Neutrophil (primary cell): Measurements from ENCODE around the gene PSMG3.
A peak's percentile ranks its signal among the peaks of the same experiment; 100 is the strongest.

Source experiments
- H3K27ac ChIP-seq: fragments of 200-600 bp; sonication (generic); 2 replicates; pipeline ENCODE4 v1.5.1; 2016; ENCODE audit warnings: mild to moderate bottlenecking, moderate library complexity
- H3K27me3 ChIP-seq: fragments of 200-600 bp; sonication (generic); 2 replicates; pipeline ENCODE4 v1.6.0; 2016; ENCODE audit warnings: mild to moderate bottlenecking
- H3K36me3 ChIP-seq: fragments of 200-600 bp; sonication (generic); 2 replicates; pipeline ENCODE4 v1.5.1; 2017
- H3K4me1 ChIP-seq, 2 experiments: fragments of 200-600 bp in 1 of 2; sonication (generic) in 1 of 2; 1 replicate in 1 of 2; 2 replicates in 1 of 2; pipeline versions ENCODE4 v1.5.1 to v1.6.1; 2013 to 2016; ENCODE audit warnings: low read depth in 1 of 2, low read length in 1 of 2, mild to moderate bottlenecking in 1 of 2, moderate library complexity in 1 of 2; ENCODE audit not compliant: control insufficient read depth in 1 of 2, insufficient read depth in 1 of 2
- H3K4me3 ChIP-seq, 2 experiments: fragments of 200-600 bp in 1 of 2; sonication (generic) in 1 of 2; 1 replicate in 1 of 2; 2 replicates in 1 of 2; pipeline ENCODE4 v1.5.1; 2013 to 2016; ENCODE audit warnings: low read depth in 1 of 2, low read length in 1 of 2, mild to moderate bottlenecking in 1 of 2, moderate library complexity in 1 of 2
- H3K9me3 ChIP-seq: fragments of 200-600 bp; sonication (generic); 2 replicates; pipeline ENCODE4 v1.5.1; 2016
- TF ChIP-seq, protein P1 (sequence below): fragments of 200-600 bp; sonication (generic); IDR thresholded peaks from 2 replicates; pipeline ENCODE4 v1.5.1; 2016; ENCODE audit warnings: antibody characterized with exemption

Gene PSMG3, protein sequence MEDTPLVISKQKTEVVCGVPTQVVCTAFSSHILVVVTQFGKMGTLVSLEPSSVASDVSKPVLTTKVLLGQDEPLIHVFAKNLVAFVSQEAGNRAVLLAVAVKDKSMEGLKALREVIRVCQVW

DNA sequence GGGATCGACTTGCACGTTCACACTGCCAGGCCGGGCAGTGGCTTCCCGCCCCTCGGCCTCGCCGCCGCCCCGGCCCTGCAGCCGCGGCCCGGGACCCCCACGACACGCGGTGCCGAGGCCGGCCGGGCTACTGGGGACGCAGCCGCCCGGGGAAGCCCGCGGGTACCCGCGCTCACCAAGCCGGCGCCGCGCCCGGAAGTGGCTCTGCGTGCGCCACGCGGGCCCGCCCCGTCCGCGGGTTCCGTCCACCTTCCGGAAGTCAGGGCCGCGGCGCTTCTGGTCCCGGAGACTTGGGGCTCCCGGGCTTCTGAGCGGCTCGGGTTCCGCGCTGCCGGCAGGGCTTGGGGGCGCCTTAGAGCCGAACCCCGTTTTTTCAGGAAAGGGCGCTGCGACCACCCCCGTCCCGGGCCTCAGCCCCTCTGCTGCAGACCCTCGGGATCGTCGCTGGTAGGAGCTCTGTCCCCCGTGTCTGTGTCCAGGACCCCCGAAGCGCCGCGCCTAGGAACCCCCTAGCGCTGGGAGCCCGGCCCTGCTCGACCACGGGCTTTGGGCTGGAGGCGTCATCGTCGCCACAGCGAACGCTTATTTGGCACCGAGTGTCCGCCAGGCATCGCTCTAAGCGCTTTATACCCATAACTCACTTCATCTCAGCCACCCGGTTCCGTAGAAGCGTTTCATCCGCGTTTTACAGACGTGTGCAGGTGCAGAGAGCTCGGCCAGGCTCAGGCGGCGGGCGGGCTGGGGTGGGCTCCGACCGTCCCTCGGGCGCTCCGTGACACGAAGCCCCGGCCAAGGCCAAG, at the start of gene PSMG3:
TSS of gene PSMG3 (minus strand) at position 200 of the 800 bp plus-strand sequence. CDS start 693 bp downstream, outside the sequence.
- Histone ChIP-seq H3K27ac (peak within 1 kb of the TSS; percentile 85), H3K9me3 (no peaks in the 10 kb centered on the region), H3K36me3 (peaks cover 13% of the 10 kb centered on the region), H3K4me3 (peak within 1 kb of the TSS; percentile 85 to 94), H3K4me1 (peaks cover 15 to 17% of the 10 kb centered on the region in 2 experiments), H3K27me3 (no peaks in the 10 kb centered on the region)
- TF ChIP-seq, protein P1, sequence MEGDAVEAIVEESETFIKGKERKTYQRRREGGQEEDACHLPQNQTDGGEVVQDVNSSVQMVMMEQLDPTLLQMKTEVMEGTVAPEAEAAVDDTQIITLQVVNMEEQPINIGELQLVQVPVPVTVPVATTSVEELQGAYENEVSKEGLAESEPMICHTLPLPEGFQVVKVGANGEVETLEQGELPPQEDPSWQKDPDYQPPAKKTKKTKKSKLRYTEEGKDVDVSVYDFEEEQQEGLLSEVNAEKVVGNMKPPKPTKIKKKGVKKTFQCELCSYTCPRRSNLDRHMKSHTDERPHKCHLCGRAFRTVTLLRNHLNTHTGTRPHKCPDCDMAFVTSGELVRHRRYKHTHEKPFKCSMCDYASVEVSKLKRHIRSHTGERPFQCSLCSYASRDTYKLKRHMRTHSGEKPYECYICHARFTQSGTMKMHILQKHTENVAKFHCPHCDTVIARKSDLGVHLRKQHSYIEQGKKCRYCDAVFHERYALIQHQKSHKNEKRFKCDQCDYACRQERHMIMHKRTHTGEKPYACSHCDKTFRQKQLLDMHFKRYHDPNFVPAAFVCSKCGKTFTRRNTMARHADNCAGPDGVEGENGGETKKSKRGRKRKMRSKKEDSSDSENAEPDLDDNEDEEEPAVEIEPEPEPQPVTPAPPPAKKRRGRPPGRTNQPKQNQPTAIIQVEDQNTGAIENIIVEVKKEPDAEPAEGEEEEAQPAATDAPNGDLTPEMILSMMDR: no peak

DNA sequence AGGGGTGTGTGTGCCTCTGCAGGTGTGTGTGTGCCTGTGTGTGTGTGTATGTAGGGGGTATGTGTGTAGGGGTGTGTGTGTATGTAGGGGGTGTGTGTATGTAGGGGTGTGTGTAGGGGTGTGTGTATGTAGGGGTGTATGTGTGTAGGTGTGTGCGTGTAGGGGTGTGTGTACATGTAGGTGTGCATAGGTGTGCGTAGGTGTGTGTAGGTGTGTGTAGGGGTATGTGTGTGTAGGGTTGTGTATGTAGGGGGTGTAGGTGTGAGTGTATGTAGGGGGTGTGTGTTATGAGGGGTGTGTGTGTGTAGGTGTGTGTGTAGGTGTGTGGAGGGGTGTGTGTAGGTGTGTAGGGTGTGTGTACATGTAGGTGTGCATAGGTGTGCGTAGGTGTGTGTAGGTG, 48.6 kb upstream of the PSMG3 start:
- Histone ChIP-seq H3K27ac (no peak overlapping the region), H3K9me3 (no peaks in the 10 kb centered on the region), H3K27me3 (no peaks in the 10 kb centered on the region), H3K36me3 (no peaks in the 10 kb centered on the region), H3K4me3 (no peak overlapping the region), H3K4me1 (no peaks in the 10 kb centered on the region)
- TF ChIP-seq, protein P1: no peak

DNA sequence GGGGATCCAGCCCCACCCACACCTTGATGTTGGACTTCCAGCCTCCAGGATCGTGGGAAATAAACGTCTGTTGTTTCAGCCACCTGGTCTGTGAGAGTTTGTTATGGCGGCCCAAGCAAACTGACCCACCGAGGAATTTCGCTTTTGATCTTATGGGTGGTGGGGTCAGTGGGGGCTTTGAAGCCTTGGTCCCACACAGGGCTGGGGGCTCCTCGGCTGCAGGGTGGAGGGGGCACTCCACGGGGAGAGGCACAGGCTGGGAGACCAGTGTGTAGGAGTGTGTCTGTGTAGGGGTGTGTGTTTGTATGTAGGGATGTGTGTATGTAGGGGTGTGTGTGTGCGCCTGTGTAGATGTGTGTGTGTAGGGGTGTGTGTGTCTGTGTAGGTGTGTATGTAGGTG, 48.1 kb upstream of the PSMG3 start:
- Histone ChIP-seq H3K4me1 (no peaks in the 10 kb centered on the region), H3K4me3 (no peak overlapping the region), H3K9me3 (no peaks in the 10 kb centered on the region), H3K27me3 (no peaks in the 10 kb centered on the region), H3K27ac (no peak overlapping the region), H3K36me3 (no peaks in the 10 kb centered on the region)
- TF ChIP-seq, protein P1: no peak

DNA sequence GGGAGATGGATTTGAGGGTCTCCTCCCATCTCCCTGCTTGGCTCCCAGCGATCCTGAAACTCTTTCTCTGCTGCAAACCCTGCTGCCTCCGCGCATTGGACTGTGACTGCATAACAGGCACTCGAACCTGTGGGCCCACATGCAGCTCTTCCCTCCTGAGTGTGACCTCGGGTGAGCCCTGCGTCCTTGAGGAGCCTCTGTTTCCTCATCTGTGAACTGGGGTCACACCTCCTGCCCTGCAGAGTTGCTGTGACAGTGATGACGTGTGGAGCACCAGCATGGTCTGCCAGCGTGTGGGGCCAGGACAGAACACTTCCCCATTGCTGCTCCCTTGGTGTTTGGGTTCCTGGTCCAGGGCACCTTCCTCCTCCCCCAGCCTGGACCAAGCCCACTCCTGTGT, 46.9 kb upstream of the PSMG3 start:
- TF ChIP-seq, protein P1: no peak
- no peak overlapping the region for H3K27ac ChIP-seq

DNA sequence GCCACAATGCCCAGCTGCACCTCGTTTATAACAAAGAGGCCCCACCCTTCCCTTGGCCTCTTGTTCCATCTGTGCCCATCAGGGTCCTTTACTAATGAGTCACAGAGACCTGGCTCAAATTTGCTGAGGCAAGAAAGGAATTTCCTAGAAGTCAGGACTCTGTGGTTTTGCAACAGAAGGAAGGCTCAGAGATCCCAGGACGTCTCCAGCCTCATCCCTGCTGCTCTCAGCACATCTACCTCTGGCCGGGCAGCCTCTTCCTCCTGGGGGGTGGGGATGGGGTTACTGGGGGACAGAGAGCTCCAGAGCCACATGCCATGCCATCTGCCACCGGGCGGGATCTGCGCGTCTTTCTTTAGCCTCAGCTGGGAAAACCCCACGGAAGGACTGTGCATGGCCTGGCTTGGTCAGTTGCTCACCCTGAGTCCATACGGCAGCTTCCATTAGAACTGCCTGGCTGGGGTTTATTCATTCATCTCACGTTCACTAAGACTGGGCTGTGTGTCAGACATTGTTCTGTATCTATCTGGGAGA, 41.9 kb upstream of the PSMG3 start:
- no peaks in the 10 kb centered on the region for H3K36me3 ChIP-seq
- no peaks in the 10 kb centered on the region for H3K4me1 ChIP-seq
- no peak overlapping the region for H3K27ac ChIP-seq
- H3K27me3 ChIP-seq: no peaks in the 10 kb centered on the region
- TF ChIP-seq, protein P1: no peak
- H3K4me3 ChIP-seq: no peak overlapping the region
- H3K9me3 ChIP-seq: no peaks in the 10 kb centered on the region

More for the DNA sequence above, 46.9 kb upstream of the PSMG3 start:
- H3K9me3 ChIP-seq: no peaks in the 10 kb centered on the region
- no peaks in the 10 kb centered on the region for H3K4me1 ChIP-seq
- no peaks in the 10 kb centered on the region for H3K27me3 ChIP-seq
- H3K4me3 ChIP-seq: no peak overlapping the region
- no peaks in the 10 kb centered on the region for H3K36me3 ChIP-seq
